HuH-7.5 (cell line): ENCODE results near the gene MMP13.
A peak's percentile ranks its signal among the peaks of the same experiment; 100 is the strongest.
"Not testable (repeated sequence)": the region's sequence is repeated elsewhere in the genome, so short reads cannot be mapped to it uniquely, and the experiment has no call there.

Experiments
- DNase-seq: peaks from one replicate; pipeline ENCODE4 v3.0.0; 2011; ENCODE audit warnings: low spot score

MMP13 gene

DNA sequence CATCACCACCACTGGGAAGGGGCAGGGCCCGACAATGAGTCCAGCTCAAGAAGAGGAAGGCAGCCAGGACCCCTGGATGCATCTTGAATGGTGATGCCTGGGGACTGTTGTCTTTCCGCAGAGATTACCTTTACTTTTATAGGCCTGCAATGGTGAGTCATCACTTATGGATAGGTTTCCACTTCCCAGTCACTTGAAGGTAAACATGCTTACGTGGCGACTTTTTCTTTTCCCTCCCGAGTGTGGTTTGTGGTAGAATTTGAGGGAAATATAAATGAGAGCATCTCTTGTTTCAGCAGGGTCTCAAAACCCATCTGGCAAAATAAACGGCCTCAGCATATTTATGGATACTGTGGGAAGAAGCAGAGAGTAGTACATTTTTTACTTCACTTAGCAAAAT lies at the start of gene MMP13:
TSS of gene MMP13 (minus strand) at position 109 of the 400 bp plus-strand sequence. CDS start at position 82, 27 bp downstream.
- no peak for DNase-seq

DNA sequence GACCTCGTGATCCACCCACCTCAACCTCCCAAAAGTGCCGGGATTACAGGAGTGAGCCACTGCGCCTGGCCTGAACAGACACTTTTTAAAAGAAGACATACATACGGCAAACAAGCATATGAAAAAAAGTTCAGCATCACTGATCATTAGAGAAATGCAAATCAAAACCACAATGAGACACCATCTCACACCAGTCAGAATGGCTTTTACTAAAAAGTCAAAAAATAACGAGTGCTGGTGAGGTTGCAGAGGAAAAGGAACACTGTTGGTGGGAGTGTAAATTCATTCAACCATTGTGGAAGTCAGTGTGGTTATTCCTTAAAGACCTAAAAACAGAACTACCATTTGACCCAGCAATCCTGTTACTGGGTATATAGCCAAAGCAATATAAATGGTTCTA lies 48.7 kb upstream of the MMP13 start:
- not testable (repeated sequence) for DNase-seq

DNA sequence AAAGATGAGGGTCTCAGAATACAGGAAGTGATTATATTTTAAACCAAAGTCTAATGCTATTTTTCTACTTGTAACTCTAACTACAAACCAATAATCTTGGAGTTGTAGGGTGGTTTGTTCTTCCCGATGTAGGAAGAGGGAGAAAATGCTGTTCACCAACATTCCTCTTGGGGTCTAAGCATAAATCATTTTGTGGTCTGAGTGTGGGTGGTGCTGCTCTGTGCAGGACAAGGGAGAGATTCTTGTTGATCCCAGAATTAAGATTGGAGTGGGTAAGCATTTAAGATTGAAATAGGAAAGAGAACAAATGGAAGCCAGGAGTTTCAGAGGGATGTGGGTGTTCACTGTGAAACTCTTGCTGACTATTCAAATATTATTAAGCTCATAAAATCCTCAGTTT lies 38.6 kb upstream of the MMP13 start:
- DNase-seq, result no peak

DNA sequence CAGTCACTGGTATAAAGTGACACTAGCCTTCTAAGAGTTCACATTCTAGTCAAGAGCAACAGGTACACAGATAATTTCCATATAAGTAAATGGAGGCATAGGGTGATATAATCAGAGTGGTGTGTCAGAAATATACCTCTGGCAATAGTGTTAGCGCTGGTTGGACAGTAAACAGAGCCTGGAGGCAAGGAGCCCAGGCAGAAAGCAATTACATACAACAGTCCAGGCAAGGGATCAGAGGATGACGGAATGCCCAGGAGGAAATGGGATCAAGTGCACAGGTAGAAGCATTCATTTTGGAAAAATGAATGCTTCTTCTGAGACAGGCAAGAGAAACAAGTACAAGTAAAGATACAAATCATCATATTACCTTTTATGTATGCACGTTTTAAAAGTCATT lies 36.2 kb upstream of the MMP13 start:
- DNase-seq, result no peak

DNA sequence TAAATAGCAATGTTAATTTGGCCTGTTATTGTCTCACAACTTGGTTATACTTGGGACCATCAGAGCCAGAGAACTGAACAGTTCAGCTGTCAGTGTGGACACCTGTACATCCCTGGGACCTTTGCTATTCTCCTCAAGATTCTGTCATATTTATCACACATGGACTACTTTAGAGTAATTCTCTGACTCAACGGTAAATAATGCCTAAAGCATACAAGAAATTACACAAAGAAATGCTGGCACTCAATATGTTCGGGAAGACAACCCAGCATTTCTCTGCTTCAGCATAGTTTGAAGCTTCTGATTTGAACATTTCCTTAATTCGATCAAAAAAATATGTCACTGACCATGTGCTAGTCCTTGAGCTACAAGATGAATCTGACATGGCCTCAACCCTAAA lies 34.6 kb upstream of the MMP13 start:
- no peak for DNase-seq

DNA sequence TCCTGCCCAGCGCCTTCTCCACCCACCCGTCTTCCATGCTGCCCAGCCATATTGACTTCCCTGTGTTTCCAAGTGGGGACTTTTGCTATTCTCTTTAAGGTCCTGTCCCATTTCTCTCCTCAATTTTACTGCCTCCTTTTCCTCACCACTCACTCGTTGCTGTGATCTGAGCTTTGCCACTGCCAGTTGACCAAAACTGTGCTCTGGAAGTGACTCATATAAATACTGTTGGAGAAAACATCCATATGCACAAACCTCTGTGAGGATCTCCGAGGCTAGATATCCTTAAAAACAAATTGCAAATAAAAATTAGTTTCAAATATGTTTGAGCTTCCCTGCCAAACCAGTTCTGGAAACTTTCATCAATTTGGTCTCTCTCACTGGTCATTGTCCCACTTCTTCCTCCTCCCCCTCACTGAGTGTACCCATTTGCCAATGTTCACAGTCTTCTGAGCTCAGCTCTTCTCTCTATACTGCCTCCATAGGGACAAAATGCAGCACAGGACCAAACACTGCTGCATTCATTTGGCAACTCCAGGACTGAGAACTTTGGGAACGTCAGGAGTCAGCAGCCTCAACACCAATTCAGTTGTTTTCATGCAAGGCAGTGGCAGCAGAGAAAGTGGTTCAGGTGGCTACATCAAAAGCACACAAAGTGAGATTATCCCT lies 34.0 kb upstream of the MMP13 start:
- DNase-seq, result no peak

DNA sequence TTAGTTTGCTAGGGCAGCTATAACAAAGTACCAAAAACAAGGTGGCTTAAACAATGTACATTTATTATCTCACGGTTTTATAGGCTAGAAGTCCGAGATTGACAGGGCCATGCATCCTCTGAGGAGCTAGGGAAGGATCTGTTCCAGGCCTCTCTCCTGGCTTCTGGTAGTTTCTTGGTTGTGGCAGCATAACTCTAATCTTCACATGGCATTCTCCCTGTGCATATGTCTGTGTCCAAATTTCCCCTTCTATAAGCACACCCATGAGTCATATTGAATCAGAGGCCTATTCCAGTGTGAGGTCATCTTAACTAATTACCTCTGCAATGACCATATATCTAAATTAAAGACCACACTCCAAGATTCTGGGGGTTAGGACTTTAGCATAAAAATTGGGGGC lies 31.3 kb upstream of the MMP13 start:
- DNase-seq, result no peak

DNA sequence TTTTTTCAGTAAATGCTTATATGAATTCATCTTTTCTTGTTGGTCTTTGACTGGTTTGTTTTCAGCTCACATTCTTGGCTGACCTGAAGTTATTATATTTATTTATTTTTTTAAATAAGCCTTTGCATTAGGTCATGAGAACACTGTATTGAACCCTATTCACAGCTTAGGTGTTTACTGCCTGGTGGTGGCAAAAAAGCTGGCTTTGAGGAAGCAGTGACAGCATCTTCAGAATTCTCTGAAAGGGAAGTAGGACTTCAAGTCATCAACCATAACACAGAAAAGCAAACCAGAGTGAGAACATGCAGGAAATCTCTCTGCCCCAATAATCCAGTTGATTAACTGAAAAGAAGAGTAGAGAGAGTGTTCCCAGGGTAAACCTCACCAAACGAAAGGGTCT lies 30.3 kb upstream of the MMP13 start:
- no peak for DNase-seq

DNA sequence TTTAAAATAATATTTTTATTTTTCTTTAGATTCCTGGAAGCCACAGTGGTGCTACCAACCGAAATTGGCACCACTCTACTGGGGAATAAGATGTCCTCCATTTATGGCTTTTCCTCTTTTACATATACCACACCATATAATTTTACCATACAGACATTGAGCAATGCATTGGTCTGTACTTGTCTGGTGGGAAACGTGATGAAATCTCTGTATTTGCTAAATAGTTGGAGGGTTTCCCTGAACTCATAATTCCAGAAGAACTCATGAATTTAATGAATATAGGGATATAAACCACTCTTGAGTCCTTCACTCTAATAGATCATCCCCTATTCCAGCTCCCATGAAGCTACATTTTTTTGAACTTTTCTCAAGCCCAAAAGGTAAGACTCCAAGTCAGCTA lies 28.0 kb upstream of the MMP13 start:
- DNase-seq, result no peak

DNA sequence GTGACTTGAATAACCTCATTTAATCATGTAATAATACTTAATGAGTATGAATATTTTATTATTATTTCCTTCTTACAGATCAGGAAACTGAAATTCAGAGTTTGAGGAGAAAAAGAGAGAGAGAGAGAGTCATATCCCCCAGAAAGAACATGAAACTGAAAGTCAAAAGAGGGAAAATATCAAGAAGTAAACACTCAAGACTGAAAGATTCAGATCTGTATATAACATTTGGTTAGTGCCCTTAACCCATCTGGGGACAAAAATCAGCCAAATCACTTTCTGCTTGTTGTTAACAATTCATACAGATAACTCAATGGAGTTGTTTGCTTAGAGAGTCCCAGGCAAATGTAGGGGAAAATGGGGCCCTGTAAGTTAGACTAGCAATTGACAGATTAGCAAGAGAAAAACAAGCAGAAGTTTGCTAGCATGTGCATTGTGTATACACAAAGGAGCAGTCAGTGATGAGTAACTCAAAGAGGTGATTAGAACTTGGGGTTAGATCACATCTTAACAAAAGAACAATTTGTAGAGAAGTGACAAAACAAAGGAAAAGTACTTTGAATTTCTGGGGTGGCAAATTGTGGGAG lies 25.9 kb upstream of the MMP13 start:
- no peak for DNase-seq

DNA sequence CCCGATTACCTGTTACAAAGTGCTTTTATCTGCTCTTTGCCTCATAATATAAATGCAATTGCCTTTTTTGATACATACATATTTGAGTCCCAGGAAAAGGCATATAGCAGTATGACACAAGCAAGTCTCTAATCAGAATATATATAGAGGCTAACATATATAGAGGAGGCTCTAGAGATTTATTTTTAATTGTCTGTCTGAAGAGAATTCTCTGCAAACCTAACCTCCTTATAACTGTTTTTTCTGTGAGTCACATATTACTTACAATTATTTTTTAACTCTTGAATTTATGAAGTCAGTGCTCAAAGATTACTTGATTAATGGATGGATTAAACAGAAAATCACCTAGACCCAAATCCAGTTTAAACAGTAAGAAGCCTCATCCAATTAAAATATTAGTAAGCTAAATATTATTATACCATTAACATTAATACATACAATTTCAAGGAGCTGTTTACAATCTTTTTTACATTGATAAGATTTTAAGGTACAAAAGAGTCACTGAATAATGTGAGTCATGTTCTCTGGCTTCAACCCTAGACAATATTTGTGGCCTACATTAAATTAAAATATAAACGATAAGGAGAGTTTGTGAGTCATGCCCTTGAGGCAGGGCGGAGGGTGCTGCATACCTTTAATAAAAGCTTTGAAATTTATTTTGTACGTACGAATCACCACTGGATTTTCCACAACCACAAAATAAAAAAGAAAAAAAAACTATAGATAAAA lies 19.2 kb upstream of the MMP13 start:
- DNase-seq, result no peak

DNA sequence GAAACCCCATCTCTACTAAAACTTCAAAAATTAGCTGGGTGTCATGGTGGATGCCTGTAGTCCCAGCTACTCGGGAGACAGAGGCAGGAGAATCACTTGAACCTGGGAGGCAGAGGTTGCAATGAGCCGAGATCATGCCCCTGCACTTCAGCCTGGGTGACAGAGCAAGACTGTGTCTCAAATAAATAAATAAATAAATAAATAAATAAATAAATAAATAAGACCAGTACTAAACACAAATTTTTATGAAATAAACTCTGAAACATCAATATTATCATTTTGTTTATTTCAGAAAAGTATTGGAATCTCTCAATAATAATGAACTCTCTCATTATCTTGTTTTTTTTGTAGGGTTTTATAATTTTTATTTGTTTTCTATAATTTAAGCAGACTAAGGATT lies 18.2 kb upstream of the MMP13 start:
- DNase-seq, result not testable (repeated sequence)

DNA sequence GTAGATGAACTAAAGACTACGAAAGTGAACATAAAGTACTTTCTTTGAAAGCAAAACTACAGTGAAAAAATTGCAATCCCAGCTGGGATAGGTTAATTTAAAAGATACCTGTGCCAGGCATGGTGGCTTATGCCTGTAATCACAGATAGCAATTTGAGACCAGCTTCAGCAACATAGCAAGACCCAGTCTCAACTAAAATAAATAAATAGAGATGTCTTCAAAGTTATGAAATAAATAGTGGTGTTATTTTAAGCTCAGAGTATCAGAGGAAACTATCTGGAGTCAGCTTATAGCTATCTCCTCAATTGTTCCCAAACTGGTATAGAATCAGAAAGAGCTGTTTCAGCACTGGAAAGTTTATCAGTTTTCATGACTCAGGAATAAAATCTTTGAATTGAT lies 17.3 kb upstream of the MMP13 start:
- no peak for DNase-seq

DNA sequence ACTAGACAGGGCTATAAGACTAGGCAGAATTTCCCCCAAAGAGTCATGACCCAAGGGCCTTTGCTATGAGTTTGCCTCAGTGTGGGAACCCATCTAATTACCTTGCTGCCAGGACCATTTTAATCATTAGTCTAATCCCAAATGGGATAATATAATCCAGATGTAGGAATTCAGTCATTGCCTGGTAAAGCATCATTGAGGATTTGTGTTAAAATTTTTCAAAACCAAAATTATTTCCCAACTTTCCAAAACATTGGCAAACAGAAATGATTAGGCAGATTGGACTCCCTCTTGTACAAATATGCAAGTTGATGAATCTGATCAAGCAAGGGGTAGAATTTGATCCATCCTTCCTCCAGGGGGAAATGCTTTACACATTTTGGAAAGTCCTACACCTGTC lies 16.2 kb upstream of the MMP13 start:
- no peak for DNase-seq

DNA sequence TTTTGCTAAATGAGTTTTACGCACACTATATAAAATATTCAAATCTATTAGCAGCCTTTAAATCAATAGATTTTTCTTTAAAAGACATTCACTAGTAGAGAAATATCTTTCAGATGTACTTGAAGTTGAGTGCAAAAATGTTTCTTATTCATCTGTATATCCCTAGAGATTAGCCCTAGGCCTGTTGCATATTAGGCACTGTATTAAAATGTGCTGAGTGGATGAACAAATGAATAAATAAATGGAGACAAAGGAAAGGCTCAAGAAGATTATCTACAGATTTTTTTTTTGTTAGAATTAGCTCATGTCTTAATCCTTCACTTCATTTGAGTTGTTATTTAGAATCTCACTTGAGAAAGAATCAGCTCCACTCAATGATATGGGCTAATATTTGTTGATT lies 12.0 kb upstream of the MMP13 start:
- DNase-seq, result no peak

DNA sequence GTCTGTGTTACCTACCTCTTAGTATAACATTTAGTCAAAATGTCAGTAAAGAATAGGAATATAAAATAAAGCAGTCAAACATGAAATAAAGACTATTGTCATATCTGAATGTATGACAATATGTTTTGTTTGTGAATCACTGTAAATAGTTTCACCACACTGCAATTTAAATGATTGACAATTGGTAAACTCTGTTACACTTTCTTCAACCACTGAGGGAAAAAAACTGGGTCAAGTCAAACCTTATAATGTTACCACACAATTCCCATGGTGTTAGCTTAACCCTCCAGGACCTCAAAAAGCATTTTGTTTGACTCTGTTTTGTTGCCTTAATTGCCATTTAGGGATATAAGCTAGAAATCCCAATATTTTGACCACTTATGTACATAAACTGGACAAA lies 10.5 kb upstream of the MMP13 start:
- no peak for DNase-seq

DNA sequence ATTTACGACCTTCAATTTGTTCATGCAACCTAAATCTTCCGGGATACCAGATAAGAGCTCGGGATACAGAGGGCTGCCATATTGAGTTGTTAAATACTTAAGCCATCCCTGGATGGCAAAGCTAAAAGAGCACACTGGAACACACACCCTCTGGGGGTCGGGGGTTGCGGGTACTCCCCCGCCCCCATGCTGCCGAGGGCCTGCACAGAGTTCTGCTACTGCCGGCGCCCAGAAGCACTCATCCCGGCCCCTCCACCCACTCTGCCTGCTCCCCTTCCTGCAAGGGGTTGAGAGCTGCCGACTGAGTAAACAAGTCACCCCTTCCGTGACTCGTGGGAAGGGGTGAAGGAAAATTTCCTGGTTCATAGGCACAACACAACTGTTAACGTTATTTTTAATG lies 9.3 kb upstream of the MMP13 start:
- DNase-seq, result no peak

DNA sequence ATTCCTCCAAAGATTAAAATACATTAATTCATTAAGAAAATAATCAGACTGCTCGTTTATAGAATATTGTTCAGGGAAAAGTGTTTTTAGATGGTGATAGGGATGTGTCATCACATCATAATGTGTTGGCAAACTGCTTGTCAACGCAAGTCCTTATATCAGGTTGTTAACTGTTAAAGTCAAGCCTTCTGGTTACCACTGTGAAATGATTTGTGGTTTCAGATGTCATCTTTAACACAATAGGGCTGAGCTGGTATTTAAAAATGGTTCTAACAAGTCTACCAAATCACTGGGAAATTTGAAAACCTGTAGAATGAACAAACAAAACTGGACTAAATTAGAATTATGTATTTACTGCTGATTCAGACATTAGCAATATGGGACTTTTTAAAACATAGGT lies 2.4 kb upstream of the MMP13 start:
- DNase-seq, result no peak

DNA sequence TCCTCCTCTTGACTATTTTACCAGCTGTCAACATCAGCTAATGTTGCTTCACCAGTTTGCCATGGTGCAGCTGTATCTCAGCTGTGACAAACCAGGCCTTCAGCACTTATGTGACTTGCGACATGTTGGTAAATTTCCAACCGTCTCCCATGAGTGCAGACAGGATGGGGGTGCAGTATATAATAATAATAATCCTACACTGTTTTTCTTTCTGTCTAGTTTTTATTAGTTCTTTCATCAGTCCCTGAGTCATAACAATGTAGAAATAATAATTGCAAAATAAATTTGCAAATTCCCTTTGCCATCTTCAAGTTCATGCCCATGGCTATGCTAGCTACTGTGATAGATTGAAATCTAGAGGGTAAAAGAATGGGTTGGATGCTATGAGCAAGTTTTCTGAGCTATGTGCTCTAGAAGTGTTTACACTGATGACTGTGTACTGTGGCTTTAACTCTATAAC lies 4.9 kb downstream of the MMP13 start:
- no peak for DNase-seq

DNA sequence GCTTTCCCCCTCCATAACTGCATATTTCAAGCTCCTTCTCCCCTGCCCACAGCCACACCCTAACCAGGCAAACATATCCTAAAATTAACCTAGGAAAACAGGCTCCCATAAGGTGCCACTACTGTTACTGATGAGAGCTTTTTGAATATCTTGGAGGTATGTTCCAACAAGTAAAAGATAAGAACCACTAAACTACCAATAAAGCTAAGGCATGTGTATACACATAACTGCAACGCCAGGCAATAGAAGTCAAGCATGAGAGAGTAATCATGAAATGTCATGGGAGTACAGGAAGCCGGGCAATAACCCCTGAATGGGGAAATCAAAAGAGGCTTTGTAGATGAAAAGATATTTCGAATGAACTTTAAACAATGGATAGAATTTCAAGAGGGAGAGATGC lies 9.3 kb downstream of the MMP13 start:
- DNase-seq, result no peak

DNA sequence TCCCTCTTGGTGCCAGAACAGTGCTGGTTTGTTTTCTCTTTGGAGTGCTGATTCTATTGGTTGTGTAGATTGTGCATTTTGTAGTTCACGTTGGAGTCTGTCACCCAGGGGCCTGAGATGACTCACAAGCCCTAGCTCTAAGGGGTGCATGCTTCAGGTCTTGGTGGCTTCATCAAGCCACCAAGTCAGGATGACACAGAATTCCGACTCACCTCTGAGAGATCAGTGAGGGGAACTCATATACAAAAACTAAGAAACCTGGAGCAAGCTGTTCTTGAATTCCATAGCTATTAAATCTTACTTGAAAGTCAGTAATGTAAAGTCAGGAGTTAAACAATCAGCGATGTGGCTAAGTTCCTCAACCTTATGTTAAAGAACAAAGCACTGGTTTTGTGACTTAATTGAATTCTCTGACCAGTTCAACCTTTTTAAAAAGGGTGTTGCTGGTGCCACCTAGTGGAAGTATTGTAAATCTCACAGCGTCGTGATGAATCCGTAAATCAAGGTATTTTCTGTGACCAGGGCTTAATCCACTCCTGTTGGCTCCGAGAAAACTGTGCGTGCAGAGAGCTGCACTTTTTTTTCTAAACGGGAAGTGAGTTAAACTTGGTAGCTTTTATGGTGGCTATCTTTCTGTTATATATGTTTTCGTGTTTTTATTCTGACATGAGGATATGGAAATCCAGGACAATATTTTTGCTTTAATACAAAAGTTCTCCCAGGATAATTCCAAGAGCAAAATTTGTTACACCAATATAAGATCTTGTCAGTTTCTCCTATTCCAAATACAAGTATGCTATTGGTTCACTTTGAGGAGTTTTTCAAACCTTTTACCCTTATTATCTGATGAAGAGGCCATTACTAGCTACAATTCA lies 14.6 kb downstream of the MMP13 start:
- DNase-seq, result peak; percentile 15

DNA sequence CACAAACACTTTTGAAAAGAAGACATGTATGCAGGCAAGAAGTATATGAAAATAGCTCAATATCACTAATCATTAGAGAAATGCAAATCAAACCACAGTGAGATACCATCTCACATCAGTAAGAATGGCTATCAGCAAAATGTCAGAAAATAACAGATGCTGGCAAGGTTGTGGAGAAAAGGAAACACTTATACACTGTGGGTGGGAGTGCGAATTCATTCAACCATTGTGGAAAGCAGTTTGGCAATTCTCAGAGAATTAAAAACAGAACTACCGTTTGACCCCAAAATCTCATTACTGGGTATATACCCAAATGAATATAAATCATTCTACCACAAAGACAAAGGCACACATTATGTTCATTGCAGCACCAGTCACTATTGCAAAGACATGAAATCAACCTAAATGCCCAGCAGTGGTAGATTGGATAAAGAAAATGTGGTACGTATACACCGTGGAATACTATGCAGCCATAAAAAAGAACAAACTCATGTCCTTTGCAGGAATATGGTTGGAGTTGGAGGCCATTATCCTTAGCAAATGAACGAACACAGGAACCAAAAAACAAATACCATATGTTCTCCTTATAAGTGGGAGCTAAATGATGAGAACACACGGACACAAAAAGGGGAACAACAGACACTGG lies 18.5 kb downstream of the MMP13 start:
- no peak for DNase-seq
